NCI-H510A treated with DMSO at 0.1 percent for 48 hours (cell line): Measurements from ENCODE around the gene PDLIM5.
A peak's percentile ranks its signal among the peaks of the same experiment; 100 is the strongest.
"Not testable (repeated sequence)": the region's sequence is repeated elsewhere in the genome, so short reads cannot be mapped to it uniquely, and the experiment has no call there.

Experiments used
- DNase-seq: peaks from one replicate; lab custom pipeline; 2025; lab: John Stamatoyannopoulos, UW

The PDLIM5 gene

DNA sequence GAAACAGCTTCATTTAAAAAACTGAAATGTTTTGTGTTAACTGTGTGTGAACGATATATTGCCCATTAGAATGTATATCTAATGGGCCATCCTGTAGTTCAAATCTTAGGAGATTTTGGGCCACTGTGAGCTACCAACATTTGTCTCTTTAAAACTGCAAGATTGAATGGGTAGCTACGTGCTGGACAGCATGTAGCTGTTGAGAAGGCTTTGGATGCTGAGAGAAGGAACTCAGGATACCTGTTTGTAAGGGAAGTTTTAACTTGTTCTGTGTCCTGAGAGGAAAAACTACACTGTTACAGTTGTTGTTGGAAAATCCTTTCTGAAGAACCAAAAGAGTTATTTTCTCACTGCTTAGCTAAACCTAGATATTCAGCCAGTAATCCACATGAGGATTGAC, 45.9 kb downstream of the PDLIM5 start:
- no peak for DNase-seq

- no peak for DNase-seq
Observed at GRCh38 chr4:94498502-94498901, 46.8 kb downstream of the PDLIM5 start.

DNA sequence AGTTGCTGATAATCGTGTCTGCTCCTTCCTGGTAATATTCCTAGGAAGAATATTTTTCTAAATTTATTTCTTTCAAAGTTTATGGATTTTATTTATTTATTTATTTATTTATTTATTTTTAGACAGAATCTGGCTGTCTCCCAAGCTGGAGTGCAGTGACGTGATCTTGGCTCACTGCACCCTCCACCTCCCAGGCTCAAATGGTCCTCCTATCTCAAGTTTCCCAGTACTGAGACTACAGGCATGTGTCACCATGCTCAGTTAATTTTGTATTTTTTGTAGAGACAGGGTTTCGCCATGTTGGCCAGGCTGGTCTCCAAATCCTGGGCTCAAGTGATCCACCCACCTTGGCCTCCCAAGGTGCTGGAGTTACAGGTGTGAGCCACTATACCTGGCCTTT, 48.9 kb downstream of the PDLIM5 start:
- DNase-seq = no peak

GRCh38 chr4:94504545-94504944, 52.8 kb downstream of the PDLIM5 start:
- no peak for DNase-seq

DNA sequence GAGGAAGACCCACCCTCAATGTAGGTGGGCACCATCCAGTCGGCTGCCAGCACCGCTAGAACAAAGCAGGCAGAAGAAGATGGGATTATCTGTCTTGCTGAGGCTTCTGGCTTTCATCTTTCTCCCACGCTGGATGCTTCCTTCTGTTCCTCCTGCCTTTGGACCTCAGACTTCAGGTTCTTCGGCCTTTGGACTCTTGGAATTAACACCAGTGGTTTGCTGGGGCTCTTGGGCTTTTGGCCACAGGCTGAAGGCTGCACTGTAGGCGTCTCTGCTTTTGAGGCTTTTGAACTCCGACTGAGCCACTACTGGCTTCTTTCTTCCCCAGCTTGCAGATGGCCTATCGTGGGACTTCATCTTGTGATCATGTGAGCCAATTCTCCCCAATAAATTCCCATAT, 55.1 kb downstream of the PDLIM5 start:
- no peak for DNase-seq

DNA sequence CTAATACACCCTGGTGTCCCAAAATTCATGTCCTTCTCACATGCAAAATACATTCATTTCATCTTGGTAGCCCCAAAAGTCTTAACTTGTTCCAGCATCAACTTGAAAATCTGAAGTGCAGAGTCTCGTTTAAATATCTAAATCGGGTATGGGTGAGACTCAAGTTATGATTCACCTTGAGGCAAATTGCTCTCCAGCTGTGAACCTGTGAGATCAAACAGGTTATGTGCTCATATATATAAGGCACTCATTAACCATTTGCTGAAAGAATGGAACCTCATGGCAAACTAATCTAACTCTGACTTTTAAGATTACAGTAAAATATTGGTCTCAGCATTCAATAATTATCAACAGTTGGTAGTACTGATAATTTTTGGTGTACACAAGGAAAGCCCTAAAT, 55.5 kb downstream of the PDLIM5 start:
- DNase-seq = no peak

DNA sequence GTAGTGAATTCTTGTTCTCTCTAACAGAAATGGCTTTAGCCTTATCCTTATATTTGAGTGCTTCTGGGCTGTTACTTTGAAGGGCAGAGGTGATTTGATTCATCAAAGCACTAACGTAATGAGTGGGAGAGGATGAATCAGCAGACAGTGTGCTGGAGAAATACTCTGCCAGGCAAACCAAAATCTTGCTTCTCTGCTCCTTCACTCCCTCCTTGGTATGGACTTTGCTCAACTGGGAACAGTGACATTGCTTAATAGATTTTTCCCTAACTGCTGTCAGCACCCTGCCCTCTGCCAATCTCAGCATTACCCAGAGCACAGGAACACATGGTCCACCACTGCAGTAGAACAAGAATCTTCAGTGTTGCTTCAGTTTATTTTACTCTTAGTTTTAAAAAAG, 56.0 kb downstream of the PDLIM5 start:
- no peak for DNase-seq

DNA sequence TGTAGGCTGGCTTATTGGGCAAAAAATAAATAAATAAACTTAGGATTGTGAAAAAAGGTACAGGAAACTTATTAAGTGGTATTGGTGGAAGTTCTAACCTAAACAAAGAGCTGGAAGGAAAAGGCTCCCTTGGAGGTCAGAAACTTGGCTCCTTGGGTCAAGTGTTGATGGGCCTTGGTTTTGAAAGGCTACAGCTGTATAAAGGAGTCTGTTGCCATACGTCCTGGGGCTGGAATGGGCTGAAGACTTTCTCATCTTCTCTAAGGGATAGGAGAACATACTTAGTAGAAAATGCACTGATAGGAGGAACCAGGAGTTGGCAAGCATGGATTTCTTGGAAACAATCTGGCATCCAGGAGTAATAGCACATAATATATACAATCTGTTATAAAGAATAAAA, 56.6 kb downstream of the PDLIM5 start:
- DNase-seq = no peak

- DNase-seq = no peak
Observed at GRCh38 chr4:94508806-94509205, 57.1 kb downstream of the PDLIM5 start.

DNA sequence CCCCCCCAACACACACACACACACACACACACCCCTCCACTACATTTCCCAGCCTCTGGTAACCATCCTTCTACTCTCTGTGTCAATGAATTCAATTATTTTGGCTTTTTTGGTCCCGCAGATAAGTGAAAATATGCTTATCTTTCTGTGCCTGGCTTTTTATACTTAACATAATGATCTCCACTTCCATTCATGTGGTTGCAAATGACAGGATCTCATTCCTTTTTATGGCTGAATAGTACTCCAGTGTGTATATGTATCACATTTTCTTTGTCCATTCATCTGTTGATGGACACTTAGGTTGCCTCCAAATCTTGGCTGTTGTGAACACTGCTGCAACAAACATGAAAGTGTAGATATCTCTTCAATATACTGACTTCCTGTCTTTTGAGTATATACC, 59.8 kb downstream of the PDLIM5 start:
- DNase-seq = no peak

- DNase-seq = not testable (repeated sequence)
Observed at GRCh38 chr4:94513532-94513931, 61.8 kb downstream of the PDLIM5 start.

DNA sequence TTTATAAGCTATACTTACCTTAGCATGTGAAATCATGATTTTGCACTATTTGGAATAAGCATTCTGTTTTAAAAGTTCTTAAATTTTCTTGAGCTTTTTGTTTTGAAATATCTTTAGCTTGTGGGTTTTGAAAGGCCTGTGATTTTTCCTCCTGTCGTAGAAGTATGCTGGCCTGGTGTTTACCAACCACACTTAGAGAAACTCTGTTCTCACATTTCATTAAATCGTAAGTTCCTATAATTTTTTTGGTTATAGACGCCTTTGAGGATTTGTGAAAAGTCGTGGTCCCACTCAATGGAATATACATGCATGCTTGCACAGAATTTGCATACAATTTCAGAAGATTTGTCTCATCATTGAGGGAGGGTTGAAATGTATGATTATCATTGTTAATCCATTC, 63.6 kb downstream of the PDLIM5 start:
- DNase-seq = no peak

DNA sequence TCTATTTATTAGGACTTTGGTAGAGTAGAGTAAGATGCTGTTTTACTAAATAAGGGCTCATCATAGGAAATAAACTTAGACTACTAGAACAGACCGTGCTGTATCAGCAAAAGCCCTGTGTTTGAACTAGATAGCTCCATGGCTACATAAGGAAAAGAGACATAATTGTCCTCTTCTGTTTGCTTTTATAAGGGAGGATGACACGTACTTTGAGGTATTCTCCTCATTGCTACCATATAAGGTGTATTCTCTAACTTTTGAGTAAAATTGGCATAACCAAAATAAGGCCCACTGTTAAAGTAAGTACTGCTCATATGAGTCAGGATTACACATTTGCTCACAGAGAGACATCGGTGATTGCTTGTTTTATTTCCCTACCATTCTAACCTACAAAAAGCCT, 64.3 kb downstream of the PDLIM5 start:
- DNase-seq = no peak

DNA sequence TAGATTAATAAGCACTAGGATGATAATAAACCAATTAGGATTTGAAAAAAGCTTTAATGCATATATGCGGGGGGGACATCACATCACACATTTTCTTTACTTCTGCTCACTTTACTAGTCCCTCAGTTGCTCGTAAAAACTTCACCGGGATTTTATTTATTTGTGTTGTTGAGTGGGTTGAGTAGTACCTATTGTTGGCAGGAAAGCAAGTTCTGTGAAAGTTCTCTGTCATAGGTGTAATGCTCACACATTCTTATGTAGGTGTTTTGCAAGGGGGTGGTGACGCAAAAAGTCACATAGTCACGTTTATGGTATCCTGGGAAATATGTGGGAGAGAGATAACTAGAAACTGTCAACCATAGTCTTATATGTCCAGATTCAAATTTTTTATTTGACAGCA, 65.3 kb downstream of the PDLIM5 start:
- DNase-seq = peak; percentile 36

DNA sequence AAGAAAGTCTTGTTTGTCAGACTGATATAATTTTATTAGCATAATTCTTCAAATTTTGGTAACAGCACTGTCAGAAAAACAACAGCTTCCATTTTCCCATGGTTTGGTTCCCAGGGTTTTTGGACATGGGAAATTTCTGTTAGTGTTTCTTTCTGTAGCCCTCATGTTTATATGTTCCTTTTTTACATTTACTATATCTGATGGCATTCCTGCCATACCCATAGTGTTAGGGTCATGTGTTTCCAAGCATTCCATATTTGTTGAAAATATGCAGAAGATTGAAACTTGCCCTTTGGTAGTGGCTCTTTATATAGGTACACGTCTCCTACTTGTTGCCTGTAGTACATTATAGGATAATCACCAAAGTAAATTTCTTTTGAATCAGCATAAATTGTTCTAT, 65.8 kb downstream of the PDLIM5 start:
- DNase-seq = no peak

- no peak for DNase-seq
Observed at GRCh38 chr4:94519019-94519418, 67.3 kb downstream of the PDLIM5 start.

DNA sequence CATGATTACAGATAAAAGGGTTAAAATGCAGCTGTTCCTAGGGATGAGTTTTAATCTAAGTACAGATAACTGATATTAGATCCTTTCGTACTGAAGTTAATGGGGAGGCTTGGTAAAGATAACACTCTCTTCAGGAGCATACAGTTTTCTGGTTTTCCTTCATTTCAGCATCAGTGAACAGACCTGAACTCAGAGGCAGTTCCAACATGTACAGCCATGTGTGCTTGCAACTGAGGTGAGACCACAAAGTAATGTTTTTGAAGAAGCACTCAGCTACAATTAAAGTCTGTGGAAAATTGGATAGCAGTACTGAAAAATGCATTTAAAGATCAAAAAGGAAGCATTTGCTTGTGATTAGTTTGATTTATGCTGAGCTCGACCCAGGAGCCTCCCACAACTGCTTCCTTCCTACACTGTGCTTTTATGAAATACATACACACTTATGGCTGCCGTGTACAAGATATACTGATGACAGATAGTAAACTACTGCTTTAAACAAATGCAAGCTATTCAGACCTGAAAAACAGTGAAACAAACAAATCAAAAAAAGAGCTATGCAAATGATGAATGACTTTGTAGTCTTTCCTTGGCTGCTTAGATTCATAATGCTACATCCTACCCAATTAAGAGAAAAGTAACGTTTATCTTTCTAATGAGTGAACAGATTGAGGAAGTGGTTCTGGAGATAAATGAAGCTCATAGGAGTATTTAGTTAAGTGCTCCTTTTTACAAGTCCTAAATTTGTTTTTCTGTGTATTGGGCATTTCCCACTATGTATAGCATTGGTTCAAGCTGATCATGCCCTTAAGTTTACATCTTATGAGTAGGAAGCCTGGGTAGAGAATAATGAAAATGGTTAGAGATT, 68.4 kb downstream of the PDLIM5 start:
- no peak for DNase-seq

DNA sequence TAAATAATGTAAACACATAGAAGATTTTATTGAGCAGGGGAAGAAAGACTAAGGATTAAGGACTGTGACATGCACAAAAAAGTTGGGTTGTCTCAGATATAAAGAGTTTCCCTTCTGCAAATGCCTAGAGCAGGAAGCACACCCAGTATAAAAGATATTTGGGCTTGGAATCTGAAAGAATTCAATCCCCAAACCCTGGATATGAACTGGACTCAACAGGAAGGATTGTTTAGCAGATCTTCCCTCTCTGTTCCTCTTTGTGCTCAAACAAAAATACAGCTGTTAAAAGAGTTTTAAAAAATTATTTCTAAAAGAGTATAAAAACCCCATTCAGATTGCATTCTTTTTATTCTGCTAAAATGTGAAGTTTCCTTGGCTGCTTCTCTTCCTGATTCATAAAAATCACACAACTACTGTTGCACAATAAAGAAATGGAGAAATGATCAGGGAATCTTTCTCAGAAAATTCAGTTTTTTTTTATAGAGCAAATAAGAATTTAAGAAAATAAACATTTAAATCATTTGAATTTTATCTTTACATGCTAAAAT, 71.4 kb downstream of the PDLIM5 start:
- no peak for DNase-seq

DNA sequence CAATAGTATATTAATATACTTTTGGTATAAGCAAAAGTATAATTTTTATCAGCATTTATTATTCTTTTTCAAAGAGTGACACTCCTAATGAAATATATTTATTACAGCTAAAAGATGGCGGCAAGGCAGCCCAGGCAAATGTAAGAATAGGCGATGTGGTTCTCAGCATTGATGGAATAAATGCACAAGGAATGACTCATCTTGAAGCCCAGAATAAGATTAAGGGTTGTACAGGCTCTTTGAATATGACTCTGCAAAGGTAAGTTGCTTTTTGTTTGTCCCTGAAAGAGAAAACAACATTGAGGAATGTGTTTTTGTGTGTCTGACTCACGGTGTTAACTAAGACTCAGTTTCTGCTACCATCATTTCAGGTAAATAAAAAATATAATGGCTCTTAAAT, 71.9 kb downstream of the PDLIM5 start:
- no peak for DNase-seq

- no peak for DNase-seq
Observed at GRCh38 chr4:94525993-94526728, 74.4 kb downstream of the PDLIM5 start.

DNA sequence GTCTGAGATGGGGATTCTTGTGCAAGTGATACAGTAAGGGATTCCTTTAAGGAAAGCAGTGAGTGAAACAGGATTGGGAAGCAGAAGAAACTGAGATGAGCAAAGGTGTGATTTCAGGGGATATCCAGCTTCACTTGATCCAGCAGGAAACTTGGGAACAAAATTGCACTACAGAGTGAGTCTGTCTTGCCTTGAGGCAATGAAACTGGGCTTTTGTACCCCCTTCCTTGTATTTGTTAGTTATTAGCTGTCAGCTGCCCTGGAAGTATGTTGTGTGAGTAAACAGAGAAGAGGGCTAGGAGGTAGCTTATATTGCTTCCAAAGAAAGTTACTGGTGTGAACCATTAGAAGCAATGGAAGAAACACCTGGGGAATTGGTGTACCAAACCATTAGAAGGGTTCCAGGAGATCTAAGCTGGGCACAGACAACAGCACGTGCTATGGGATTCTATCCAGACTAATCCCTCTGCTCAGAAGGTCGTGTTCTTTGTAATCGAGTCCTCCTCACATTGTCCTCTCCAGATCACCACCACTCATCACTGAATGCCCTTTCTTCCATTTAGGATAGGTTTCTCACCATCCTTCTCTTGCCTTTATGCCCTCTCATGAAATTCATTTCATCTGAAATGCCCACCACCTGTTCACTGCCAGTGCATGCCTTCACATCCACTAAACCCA, 76.0 kb downstream of the PDLIM5 start:
- no peak for DNase-seq

GRCh38 chr4:94528792-94529451, 77.2 kb downstream of the PDLIM5 start:
- no peak for DNase-seq
